Cardiac fibroblast (primary cell): ENCODE data around the gene ABCC11.

Experiments used
- DNase-seq, 2 donors: peaks; one replicate each; pipeline versions ENCODE4 v3.0.0 to v3.0.0-alpha.2; 2010; ENCODE audit warnings: low read depth in 2 of 2
- H3K4me3 ChIP-seq, 2 donors: replicated peaks in 1 of 2; 1 replicate in 1 of 2; 2 replicates in 1 of 2; pipeline ENCODE4 v1.5.1; 2011; ENCODE audit warnings: low read depth in 2 of 2, low read length in 2 of 2, mild to moderate bottlenecking in 2 of 2, moderate library complexity in 1 of 2
- TF ChIP-seq, protein P1 (sequence below): IDR thresholded peaks from one replicate; pipeline ENCODE4 v1.5.1; 2011; ENCODE audit warnings: low read depth, mild to moderate bottlenecking, low read length, inconsistent platforms

ABCC11 gene

DNA sequence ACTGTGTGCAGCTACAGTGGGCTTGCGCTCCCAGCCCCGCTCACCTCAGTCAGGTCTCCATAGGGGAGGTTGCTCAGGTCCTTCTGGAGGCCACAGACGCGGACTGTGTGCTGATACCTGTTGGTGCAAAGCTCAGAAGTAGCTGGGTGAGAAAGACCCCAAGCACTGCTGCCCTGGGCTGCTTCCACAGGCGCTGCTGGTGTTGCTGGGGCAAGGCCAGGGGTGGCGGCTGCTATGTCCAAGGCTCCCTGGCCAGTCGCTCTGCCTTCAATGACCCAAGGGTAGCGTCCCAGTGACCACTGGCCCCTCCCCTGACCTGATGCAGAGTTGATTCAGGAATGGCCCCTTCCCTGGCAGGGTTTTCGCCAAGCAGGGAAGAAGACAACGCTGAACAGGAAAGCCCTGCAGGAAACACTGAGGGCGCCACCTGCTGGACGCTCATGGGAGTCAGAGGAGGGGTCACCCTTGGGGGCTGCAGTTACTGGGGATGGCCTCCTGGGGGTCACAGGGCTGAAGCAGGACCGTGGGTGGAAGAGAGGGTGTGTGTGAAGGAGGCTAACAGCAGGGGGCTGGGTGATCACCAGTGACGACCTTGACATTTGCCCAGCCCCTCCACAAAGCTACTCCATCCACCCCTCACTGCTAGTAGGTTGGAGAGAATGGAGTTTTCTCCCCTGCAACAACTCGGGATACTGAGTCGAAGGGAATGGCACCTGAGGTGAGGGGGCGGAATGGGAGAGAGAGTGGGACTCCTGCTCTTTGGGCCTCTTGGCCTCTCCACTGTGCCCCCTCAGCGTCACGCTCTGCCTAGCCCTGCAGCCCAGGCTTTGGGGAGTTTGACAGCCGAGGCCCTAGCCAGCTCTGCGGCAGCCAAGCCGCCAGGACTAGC, 129.9 kb downstream of the ABCC11 start:
- H3K4me3 ChIP-seq, result no peak overlapping the region
- TF ChIP-seq, protein P1, sequence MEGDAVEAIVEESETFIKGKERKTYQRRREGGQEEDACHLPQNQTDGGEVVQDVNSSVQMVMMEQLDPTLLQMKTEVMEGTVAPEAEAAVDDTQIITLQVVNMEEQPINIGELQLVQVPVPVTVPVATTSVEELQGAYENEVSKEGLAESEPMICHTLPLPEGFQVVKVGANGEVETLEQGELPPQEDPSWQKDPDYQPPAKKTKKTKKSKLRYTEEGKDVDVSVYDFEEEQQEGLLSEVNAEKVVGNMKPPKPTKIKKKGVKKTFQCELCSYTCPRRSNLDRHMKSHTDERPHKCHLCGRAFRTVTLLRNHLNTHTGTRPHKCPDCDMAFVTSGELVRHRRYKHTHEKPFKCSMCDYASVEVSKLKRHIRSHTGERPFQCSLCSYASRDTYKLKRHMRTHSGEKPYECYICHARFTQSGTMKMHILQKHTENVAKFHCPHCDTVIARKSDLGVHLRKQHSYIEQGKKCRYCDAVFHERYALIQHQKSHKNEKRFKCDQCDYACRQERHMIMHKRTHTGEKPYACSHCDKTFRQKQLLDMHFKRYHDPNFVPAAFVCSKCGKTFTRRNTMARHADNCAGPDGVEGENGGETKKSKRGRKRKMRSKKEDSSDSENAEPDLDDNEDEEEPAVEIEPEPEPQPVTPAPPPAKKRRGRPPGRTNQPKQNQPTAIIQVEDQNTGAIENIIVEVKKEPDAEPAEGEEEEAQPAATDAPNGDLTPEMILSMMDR, result peak; percentile 92
- DNase-seq, result peak; percentile 52 to 62
